Neural cell (in vitro differentiated cells): ENCODE results near the gene SEPTIN6. TPM values are rescaled to one million over a fixed set of nuclear protein-coding genes. Genes with fewer than 3 reads are reported as not detected.

Experiments used
- H2AFZ ChIP-seq: fragments of 200-600, 300-800 bp; sonication (generic), shearing (Covaris generic); 2 replicates; pipeline ENCODE4 v1.6.0; 2014; ENCODE audit warnings: low read depth, mild to moderate bottlenecking, antibody characterized with exemption, low read length, moderate library complexity
- H3F3A ChIP-seq: fragments of 200-600 bp; shearing (Covaris generic); 2 replicates; pipeline ENCODE4 v1.6.1; 2016; ENCODE audit warnings: mild to moderate bottlenecking, moderate library complexity, mixed read lengths, antibody characterized with exemption, low read length; ENCODE audit not compliant: insufficient read depth, poor library complexity, severe bottlenecking
- H3K27ac ChIP-seq: fragments of 200-600, 300-800 bp; sonication (generic), shearing (Covaris generic); 2 replicates; pipeline ENCODE4 v1.5.1; 2014; ENCODE audit warnings: mild to moderate bottlenecking, low read length, moderate library complexity
- H3K27me3 ChIP-seq: fragments of 300-800, 200-600 bp; sonication (generic), shearing (Covaris generic); 2 replicates; pipeline ENCODE4 v1.6.0; 2014; ENCODE audit warnings: mild to moderate bottlenecking, low read depth, low read length, moderate library complexity; ENCODE audit not compliant: insufficient read depth
- H3K36me3 ChIP-seq: fragments of 300-800, 200-600 bp; sonication (generic), shearing (Covaris generic); 2 replicates; pipeline ENCODE4 v1.5.1; 2014; ENCODE audit warnings: mild to moderate bottlenecking, antibody characterized with exemption, low read length, moderate library complexity; ENCODE audit not compliant: insufficient read depth
- H3K4me2 ChIP-seq: fragments of 300-800, 200-600 bp; sonication (generic), shearing (Covaris generic); 2 replicates; pipeline ENCODE4 v1.6.0; 2014; ENCODE audit warnings: mild to moderate bottlenecking, low read length
- H3K4me3 ChIP-seq: fragments of 300-800, 200-600 bp; sonication (generic), shearing (Covaris generic); 2 replicates; pipeline ENCODE4 v1.5.1; 2014; ENCODE audit warnings: mild to moderate bottlenecking, low read length, moderate library complexity
- H3K79me2 ChIP-seq: fragments of 200-600 bp; shearing (Covaris generic); replicated peaks from 2 replicates; pipeline ENCODE4 v1.6.0; 2014; ENCODE audit warnings: mild to moderate bottlenecking, low read length, moderate library complexity; ENCODE audit not compliant: insufficient read depth
- H3K9ac ChIP-seq: fragments of 300-800, 200-600 bp; sonication (generic), shearing (Covaris generic); 2 replicates; pipeline ENCODE4 v1.6.1; 2016; ENCODE audit warnings: mild to moderate bottlenecking, low read length, mixed read lengths
- H3K9me2 ChIP-seq: fragments of 200-600 bp; shearing (Covaris generic); 2 replicates; pipeline ENCODE4 v1.6.1; 2016; ENCODE audit warnings: mild to moderate bottlenecking, low read length, mixed read lengths; ENCODE audit not compliant: insufficient read depth
- H3K9me3 ChIP-seq: fragments of 200-600, 300-800 bp; sonication (generic), shearing (Covaris generic); 2 replicates; pipeline ENCODE4 v1.6.1; 2016; ENCODE audit warnings: mild to moderate bottlenecking, mixed run types, low read length, moderate library complexity, mixed read lengths
- H4K20me1 ChIP-seq: fragments of 200-600 bp; shearing (Covaris generic); 2 replicates; pipeline ENCODE4 v1.6.1; 2016; ENCODE audit warnings: mild to moderate bottlenecking, mixed run types; ENCODE audit not compliant: insufficient read depth
- CTCF ChIP-seq: fragments of 450-650 bp; IDR thresholded peaks from 2 replicates; pipeline ENCODE4 v1.5.1; 2014; ENCODE audit warnings: antibody characterized with exemption, mild to moderate bottlenecking, moderate library complexity; ENCODE audit not compliant: poor library complexity, severe bottlenecking
- EP300 ChIP-seq: fragments of 450-650 bp; conservative IDR thresholded peaks from 2 replicates; pipeline ENCODE4 v1.6.1; 2014; ENCODE audit warnings: antibody characterized with exemption, mild to moderate bottlenecking, moderate library complexity; ENCODE audit not compliant: poor library complexity, severe bottlenecking
- EZH2 ChIP-seq: fragments of 200-600, 300-800 bp; shearing (Covaris generic), sonication (generic); IDR thresholded peaks from 2 replicates; pipeline ENCODE4 v1.6.1; 2014; ENCODE audit warnings: antibody characterized with exemption, low read length, borderline replicate concordance, mild to moderate bottlenecking; ENCODE audit not compliant: insufficient read depth, poor library complexity, severe bottlenecking
- MXI1 ChIP-seq: fragments of 450-650 bp; conservative IDR thresholded peaks from 2 replicates; pipeline ENCODE4 v1.6.1; 2014; ENCODE audit warnings: antibody characterized with exemption, mild to moderate bottlenecking; ENCODE audit not compliant: poor library complexity, severe bottlenecking
- POLR2AphosphoS5 ChIP-seq: IDR thresholded peaks from 2 replicates; pipeline ENCODE4 v1.6.1; 2012
- RAD21 ChIP-seq: fragments of 450-650 bp; conservative IDR thresholded peaks from 2 replicates; pipeline ENCODE4 v1.6.1; 2014; ENCODE audit warnings: antibody characterized with exemption, mild to moderate bottlenecking, moderate library complexity
- SMC3 ChIP-seq: fragments of 450-650 bp; conservative IDR thresholded peaks from 2 replicates; pipeline ENCODE4 v1.6.1; 2014; ENCODE audit warnings: antibody characterized with exemption, mild to moderate bottlenecking, moderate library complexity; ENCODE audit not compliant: poor library complexity
- TAF1 ChIP-seq: IDR thresholded peaks from 2 replicates; pipeline ENCODE4 v1.6.1; 2012; ENCODE audit warnings: low read depth
- polyA plus RNA-seq: library from polyadenylated mRNA; depleted of rRNA; stranded (reverse); fragments of >200 nt; gene quantifications from 2 replicates; pipeline ENCODE4 v1.2.3, GENCODE V29; 2014
- TF ChIP-seq, protein P1 (sequence below): IDR thresholded peaks from 2 replicates; pipeline ENCODE4 v1.6.1; 2012; ENCODE audit warnings: borderline replicate concordance

SEPTIN6 gene
- polyA plus RNA-seq, 1 donor from 2014 or later = 155 TPM

DNA sequence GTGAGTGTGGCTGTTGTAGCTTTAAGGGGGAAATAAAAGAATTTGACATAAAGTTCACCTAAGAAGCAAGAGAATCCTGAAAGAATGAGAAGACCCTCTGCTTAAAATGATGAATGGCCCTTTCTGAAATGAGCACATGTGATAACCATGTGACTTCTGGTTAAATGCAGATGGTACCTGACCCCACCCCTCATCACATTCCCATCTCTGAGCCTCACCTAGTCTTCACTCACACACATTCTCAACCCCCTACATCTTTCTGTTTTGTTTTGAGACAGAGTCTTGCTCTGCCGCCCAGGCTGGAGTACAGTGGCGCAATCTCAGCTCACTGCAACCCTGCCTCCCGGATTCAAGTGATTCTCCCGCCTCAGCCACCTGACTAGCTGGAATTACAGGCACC is 31.5 kb downstream of the SEPTIN6 start:
- Histone ChIP-seq H3K27me3 (no peaks in the 10 kb centered on the region), H2AFZ (no peak overlapping the region), H3K9me2 (no peaks in the 10 kb centered on the region), H3K4me2 (no peak overlapping the region), H4K20me1 (no peaks in the 10 kb centered on the region), H3K9ac (no peak overlapping the region), H3K36me3 (no peaks in the 10 kb centered on the region), H3F3A (no peaks in the 10 kb centered on the region), H3K4me3 (no peak overlapping the region), H3K27ac (no peak overlapping the region), H3K79me2 (no peaks in the 10 kb centered on the region), H3K9me3 (no peaks in the 10 kb centered on the region)
- TF ChIP-seq SMC3 = no peak
- TF ChIP-seq TAF1 = no peak
- no peak for TF ChIP-seq CTCF
- TF ChIP-seq EZH2 = no peak
- TF ChIP-seq, protein P1, sequence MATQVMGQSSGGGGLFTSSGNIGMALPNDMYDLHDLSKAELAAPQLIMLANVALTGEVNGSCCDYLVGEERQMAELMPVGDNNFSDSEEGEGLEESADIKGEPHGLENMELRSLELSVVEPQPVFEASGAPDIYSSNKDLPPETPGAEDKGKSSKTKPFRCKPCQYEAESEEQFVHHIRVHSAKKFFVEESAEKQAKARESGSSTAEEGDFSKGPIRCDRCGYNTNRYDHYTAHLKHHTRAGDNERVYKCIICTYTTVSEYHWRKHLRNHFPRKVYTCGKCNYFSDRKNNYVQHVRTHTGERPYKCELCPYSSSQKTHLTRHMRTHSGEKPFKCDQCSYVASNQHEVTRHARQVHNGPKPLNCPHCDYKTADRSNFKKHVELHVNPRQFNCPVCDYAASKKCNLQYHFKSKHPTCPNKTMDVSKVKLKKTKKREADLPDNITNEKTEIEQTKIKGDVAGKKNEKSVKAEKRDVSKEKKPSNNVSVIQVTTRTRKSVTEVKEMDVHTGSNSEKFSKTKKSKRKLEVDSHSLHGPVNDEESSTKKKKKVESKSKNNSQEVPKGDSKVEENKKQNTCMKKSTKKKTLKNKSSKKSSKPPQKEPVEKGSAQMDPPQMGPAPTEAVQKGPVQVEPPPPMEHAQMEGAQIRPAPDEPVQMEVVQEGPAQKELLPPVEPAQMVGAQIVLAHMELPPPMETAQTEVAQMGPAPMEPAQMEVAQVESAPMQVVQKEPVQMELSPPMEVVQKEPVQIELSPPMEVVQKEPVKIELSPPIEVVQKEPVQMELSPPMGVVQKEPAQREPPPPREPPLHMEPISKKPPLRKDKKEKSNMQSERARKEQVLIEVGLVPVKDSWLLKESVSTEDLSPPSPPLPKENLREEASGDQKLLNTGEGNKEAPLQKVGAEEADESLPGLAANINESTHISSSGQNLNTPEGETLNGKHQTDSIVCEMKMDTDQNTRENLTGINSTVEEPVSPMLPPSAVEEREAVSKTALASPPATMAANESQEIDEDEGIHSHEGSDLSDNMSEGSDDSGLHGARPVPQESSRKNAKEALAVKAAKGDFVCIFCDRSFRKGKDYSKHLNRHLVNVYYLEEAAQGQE = no peak
- no peak for TF ChIP-seq EP300
- TF ChIP-seq POLR2AphosphoS5 = no peak
- no peak for TF ChIP-seq MXI1
- TF ChIP-seq RAD21 = no peak

GRCh38 chrX:119659522-119659921 is 33.4 kb downstream of the SEPTIN6 start:
- Histone ChIP-seq H3K27ac (no peak overlapping the region), H3K4me2 (no peak overlapping the region), H3K9ac (no peak overlapping the region), H3K79me2 (no peaks in the 10 kb centered on the region), H3F3A (no peaks in the 10 kb centered on the region), H4K20me1 (no peaks in the 10 kb centered on the region), H3K27me3 (no peaks in the 10 kb centered on the region), H3K9me2 (no peaks in the 10 kb centered on the region), H3K9me3 (no peaks in the 10 kb centered on the region), H3K4me3 (no peak overlapping the region), H3K36me3 (no peaks in the 10 kb centered on the region), H2AFZ (no peak overlapping the region)
- no peak for TF ChIP-seq TAF1
- TF ChIP-seq, protein P1 = no peak
- no peak for TF ChIP-seq SMC3
- no peak for TF ChIP-seq RAD21
- no peak for TF ChIP-seq CTCF
- TF ChIP-seq EZH2 = no peak
- no peak for TF ChIP-seq POLR2AphosphoS5
- no peak for TF ChIP-seq EP300
- no peak for TF ChIP-seq MXI1
